AG09319 (cell line): ENCODE measurements around the gene GLE1.

Experiments used
- DNase-seq: peaks from one replicate; pipeline ENCODE4 v3.0.0-alpha.2; 2010; ENCODE audit warnings: low read depth; ENCODE audit errors: extremely low read depth
- TF ChIP-seq, protein P1 (sequence below): IDR thresholded peaks from 2 replicates; pipeline ENCODE4 v1.5.1; 2011; ENCODE audit warnings: low read depth, mild to moderate bottlenecking, inconsistent platforms, low read length, moderate library complexity

Gene GLE1

DNA sequence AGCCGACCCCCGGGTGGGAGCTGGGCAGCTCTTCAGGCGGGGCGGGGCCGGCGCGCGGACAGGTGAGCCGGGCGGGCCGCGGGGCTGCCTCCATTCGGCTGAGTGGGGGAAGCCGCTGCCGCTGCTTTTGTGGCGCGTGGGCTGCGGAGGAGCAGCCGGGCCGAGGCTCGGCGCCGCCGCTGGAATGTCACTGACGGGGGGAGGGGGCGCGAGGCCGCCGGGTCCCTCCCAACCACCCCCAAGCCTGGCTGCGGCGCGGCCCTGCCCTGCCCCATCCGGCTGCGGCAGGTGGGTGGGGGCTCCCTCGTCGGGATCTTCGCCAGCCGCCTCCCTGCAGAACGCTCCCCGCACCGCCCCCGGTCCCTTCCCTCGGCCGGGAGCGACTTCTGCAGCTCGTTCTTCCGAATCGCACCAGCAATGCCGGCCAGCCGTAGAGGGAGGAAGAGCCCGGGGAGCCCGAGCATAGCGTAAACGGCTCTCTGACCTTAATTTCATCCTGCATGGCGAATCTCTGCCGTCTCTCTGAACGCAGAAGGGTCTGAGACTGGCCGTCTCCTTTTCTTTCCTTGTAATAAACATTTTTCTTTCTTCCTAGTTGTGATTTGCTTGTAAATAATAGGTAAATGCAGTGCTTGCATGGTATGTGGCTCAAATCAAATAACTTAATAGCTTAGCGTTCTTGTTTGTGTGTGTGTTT lies 48.4 kb downstream of the GLE1 start:
- no peak for DNase-seq
- TF ChIP-seq, protein P1, sequence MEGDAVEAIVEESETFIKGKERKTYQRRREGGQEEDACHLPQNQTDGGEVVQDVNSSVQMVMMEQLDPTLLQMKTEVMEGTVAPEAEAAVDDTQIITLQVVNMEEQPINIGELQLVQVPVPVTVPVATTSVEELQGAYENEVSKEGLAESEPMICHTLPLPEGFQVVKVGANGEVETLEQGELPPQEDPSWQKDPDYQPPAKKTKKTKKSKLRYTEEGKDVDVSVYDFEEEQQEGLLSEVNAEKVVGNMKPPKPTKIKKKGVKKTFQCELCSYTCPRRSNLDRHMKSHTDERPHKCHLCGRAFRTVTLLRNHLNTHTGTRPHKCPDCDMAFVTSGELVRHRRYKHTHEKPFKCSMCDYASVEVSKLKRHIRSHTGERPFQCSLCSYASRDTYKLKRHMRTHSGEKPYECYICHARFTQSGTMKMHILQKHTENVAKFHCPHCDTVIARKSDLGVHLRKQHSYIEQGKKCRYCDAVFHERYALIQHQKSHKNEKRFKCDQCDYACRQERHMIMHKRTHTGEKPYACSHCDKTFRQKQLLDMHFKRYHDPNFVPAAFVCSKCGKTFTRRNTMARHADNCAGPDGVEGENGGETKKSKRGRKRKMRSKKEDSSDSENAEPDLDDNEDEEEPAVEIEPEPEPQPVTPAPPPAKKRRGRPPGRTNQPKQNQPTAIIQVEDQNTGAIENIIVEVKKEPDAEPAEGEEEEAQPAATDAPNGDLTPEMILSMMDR, result no peak

DNA sequence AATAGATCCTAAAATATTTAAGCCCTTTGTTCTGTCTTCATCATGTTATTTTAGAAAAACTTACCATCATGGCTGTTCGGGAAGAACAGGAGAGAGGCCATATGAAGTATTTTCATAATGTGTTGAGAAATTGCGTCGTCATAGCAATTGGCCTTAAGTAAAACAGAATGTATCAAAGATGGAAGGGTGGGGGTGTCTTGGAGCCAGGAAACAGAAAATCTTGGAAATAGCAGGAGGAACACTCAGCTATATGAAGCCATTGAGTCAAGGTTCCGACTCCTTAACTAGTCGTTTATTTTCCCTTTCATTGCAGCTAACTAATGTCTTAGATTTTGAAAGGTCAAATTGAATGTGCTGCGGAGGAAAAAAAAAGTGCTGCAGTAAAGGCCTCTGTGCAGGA lies 49.2 kb downstream of the GLE1 start:
- TF ChIP-seq, protein P1, result no peak
- peak; percentile 63 for DNase-seq

DNA sequence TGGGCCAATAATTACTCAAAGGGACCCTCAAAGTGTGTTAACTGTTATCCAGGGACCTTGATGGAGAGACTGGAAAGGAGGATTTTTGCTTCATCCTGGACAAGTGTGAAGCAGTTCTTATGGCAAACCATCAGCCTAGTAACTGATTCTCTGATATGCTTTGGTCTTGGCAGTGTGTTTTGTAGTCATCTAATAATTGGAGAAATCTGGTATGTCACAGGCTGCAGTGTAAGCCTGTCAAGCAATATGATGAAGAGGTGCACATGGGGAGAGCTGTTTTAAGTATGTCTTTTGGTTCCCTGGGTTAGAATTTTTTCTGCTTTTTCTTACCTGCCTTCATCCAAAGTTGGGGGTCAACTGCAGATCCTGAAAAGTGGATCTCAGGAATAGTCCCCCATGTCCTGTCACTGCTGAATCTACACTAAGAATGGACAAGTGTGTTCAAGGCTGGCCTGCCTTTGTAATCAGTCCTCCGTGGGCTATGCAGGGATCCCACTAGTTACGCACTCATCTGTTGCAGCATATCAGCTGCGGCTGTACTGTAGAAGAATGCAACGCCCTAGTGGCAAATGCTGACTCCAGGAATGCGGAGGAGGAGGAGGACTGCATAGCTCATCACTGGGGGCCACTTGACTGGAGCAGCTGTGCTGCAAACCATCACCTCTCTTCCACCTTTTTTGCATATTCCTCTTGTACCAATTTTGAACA lies 49.8 kb downstream of the GLE1 start:
- TF ChIP-seq, protein P1, result no peak; the same call in 1 of the 2 replicates
- peak; percentile 60 for DNase-seq

DNA sequence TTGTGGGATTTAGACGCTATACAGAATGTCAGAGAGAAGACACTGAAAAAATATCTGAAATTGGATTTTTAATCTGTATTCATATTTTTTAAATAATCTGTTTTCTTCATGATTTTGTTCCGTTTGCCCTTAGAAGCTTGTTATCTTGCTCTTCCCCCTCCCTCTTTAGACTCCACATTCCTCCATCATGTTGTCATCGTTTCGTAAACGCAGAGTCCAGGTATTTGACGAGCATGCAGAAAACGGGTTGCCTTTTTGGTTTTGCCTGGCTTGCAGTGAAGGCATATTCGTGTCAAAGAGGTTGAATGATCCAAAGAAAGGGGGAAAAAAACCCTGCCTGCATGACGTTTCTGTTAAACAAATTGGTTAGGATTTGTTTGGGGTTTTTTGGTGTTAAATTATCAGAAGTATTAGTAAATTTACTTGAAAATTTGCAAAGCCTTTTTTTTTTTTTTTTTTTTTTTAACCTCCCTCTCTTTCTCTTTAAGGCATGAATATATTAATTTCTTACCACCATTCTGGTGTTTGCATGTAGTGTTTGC lies 50.7 kb downstream of the GLE1 start:
- DNase-seq, result no peak
- TF ChIP-seq, protein P1, result no peak

DNA sequence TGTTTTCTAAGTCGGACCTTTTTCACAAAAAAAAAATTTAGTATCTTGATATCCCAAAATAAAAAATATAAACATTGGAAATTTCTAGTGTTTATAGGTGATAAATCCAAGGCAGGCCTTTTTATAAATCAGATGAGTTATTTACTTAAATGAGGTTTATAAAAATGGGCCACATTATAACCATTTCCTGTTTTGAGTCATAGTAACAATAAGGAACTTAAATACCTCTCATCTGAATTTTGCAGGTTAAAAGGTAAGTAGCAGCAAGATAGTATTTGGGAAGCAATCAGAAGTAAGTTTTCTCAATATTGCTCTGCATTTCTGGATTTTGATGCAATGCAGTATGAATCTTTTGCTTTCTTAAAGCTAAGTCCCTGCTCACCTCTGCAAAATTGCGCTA lies 51.8 kb downstream of the GLE1 start:
- TF ChIP-seq, protein P1, result no peak
- DNase-seq, result no peak

DNA sequence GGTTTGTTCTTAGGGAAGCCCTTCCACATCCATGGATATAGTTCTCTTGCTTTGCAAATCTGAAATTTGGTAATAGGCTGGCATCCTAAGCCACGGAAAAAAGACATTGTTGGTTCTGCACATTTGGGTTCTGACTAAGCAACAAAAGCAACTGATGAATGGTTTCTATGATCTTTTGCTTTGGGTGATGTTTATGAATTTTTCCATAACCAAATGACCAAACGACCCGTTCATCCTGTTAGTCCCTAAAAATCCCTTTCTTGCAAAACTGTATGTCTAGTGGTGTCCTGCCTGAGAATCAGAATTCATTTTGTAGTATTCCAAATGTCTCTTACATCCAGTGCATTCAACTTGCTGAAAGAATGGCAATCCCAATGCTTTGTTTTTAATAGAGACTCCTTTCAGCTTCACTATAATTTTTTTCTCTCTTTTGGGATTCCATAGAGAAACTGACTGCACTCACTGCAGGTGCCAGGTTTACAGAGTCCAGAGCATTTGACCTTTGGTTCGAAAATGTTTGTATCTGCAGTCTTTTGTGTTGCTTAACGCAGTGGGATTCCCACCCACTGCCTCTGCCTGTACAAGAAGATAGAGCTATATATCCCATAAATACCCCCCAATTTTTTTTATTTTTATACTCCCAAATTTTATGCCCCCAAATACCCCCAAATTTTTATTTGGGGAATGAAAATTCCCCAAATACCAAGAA lies 52.6 kb downstream of the GLE1 start:
- no peak for DNase-seq
- TF ChIP-seq, protein P1, result no peak
